Measurements from ENCODE around the gene CCDC88C. TPM values are rescaled to one million over a fixed set of nuclear protein-coding genes. Genes with fewer than 3 reads are reported as not detected.

Gene CCDC88C
- total RNA-seq, 1 experiment from 2014 or later: 64.8 TPM

GRCh38 chr14:91338379-91338778 lies 79.2 kb downstream of the CCDC88C start (continued):
- TF ChIP-seq ERG (CRISPR knock-in tag; IDR thresholded peaks at IDR 0.05) (no peak), E2F4 (CRISPR knock-in tag; IDR thresholded peaks at IDR 0.05; ENCODE audit: borderline replicate concordance, low read depth) (no peak), FOXP4 (CRISPR knock-in tag; IDR thresholded peaks at IDR 0.05) (no peak), FOXK1 (CRISPR knock-in tag; IDR thresholded peaks at IDR 0.05) (no peak), PRDM15 (CRISPR knock-in tag; IDR thresholded peaks at IDR 0.05) (no peak), ZNF425 (CRISPR knock-in tag; conservative IDR thresholded peaks at IDR 0.05) (no peak), TCF7 (CRISPR knock-in tag; IDR thresholded peaks at IDR 0.05; ENCODE audit: low read depth) (no peak)

- Mint-ChIP-seq H3K4me3 (no peak overlapping the region), H3K36me3 (peaks cover 14% of the 10 kb centered on the region), H3K4me1 (no peaks in the 10 kb centered on the region), H3K9me3 (no peaks in the 10 kb centered on the region), H3K27ac (no peak overlapping the region), H3K27me3 (ENCODE audit: low read depth) (no peaks in the 10 kb centered on the region)
- POLR2A ChIA-PET: interaction anchor here (0.6 to 1.0 kb wide), 2 partner anchors 30 to 871 kb away, joined by 3 read pairs; no protein-coding TSS in a partner anchor
- DNase-seq (ENCODE audit: low spot score) (no peak), ATAC-seq (no peak)
- CTCF ChIA-PET: interaction anchor here (0.6 to 2.7 kb wide), 7 partner anchors 14 to 80 kb away, joined by 3 to 21 read pairs (median 4); partner anchors contain the start of gene CCDC88C
- TF ChIP-seq E2F4 (CRISPR knock-in tag; IDR thresholded peaks at IDR 0.05; ENCODE audit: borderline replicate concordance, low read depth) (no peak), ZNF263 (CRISPR knock-in tag; IDR thresholded peaks at IDR 0.05; ENCODE audit: low read depth) (no peak), GABPB1 (CRISPR knock-in tag; IDR thresholded peaks at IDR 0.05) (no peak), ZNF281 (CRISPR knock-in tag; IDR thresholded peaks at IDR 0.05) (no peak), TEAD4 (CRISPR knock-in tag; IDR thresholded peaks at IDR 0.05) (no peak), EMX1 (CRISPR knock-in tag; IDR thresholded peaks at IDR 0.05) (no peak), TP53 (CRISPR knock-in tag; IDR thresholded peaks at IDR 0.05) (no peak), ZSCAN18 (CRISPR knock-in tag; IDR thresholded peaks at IDR 0.05) (no peak), JAZF1 (CRISPR knock-in tag; IDR thresholded peaks at IDR 0.05) (no peak)
Measured at GRCh38 chr14:91337699-91338335, 79.8 kb downstream of the CCDC88C start.
